Epidermal melanocyte (primary cell): ENCODE data around the gene NAALADL1.
A peak's percentile ranks its signal among the peaks of the same experiment; 100 is the strongest.

Source experiments
- DNase-seq: peaks from one replicate; pipeline ENCODE4 v3.0.0; 2011; ENCODE audit warnings: low spot score; ENCODE audit not compliant: insufficient read length

Gene NAALADL1

GRCh38 chr11:65058419-65059054, at the start of gene NAALADL1:
Gene NAALADL1 (minus strand): TSS chr11:65058553. CDS start chr11:65058521, 32 bp downstream.
- DNase-seq, result no peak

DNA sequence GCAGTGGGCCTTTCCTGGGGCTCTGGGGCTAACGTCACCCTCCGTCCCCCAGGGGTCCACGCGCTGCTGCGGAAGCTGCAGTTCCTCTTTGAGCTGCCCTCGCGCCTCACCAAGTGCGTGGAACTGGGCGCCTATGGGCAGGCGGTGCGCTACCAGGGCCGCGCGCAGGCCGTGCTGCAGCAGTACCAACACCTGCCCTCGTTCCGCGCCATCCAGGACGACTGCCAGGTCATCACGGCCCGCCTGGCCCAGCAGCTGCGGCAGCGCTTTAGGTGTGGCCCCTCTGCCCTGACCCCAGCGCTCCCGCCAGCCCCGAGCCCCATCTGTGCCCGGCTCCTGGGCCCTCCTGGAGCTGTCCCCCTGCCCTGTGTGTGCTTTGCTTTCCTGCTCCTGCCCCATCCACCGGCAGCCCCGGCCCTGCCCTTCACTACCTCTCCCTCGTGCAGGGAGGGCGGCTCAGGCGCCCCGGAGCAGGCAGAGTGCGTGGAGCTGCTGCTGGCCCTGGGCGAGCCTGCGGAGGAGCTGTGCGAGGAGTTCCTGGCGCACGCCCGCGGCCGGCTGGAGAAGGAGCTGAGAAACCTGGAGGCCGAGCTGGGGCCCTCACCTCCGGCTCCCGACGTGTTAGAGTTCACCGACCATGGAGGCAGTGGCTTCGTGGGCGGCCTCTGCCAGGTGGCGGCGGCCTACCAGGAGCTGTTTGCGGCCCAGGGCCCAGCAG, 49.6 kb upstream of the NAALADL1 start:
- no peak for DNase-seq

GRCh38 chr11:65107078-65107477, 48.7 kb upstream of the NAALADL1 start:
- no peak for DNase-seq

DNA sequence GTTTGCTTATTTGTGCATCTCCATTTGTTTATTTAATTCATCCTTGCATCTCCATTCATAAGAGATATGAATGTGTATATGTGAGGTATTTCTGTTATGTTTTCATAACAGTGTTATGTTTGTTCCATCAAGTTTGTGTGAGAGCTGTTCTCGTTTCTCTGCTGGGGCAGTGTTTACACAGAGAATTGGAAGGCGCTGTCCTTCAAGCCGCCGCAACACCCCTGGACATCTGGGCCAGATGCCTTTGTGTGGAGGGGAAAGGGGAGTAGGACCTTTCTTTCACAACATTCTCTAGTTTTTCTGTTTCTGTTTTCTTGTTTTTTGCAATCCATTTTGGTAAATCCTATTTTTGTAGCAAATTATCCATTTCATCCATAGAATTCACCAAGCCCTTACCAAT, 46.3 kb upstream of the NAALADL1 start:
- DNase-seq, result no peak

DNA sequence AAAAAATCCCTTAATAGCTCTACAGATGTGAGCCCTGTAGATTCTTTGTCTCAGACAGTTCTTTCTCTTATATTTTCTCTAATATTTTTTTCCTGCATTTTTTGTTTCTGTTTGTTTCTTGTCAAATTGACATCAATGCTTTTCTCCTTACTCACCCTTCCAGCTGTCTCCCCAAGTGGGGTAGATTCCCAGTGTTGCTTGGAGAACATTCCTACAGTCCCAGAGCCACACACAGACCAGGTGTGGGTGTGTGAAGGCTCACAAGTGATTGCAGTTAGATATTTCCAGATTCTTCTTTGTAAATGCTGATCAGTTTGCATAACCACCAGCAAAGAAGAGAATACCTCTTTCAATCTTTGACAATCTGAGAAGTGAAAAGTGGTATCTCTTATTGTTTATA, 45.1 kb upstream of the NAALADL1 start:
- DNase-seq, result no peak

- DNase-seq, result no peak
Observed at GRCh38 chr11:65102142-65103095, 44.1 kb upstream of the NAALADL1 start.

- no peak for DNase-seq
Observed at GRCh38 chr11:65100674-65101350, 42.5 kb upstream of the NAALADL1 start.

DNA sequence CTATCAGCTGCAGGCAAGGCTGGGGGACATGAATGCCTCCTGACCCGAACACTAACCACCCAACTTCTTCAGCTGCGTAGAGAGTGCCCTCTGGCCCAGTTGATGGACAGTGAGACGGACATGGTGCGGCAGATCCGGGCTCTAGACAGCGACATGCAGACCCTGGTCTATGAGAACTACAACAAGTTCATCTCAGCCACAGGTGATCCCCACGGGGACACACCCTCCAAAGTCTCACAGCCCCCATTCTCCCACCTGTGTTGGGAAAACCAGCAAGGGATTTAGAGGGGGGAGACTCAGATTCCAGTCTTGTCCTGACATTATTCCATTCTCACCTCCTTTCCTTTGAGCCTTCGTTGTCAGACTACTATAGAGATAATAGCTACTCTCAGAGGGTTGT, 38.6 kb upstream of the NAALADL1 start:
- DNase-seq, result no peak

DNA sequence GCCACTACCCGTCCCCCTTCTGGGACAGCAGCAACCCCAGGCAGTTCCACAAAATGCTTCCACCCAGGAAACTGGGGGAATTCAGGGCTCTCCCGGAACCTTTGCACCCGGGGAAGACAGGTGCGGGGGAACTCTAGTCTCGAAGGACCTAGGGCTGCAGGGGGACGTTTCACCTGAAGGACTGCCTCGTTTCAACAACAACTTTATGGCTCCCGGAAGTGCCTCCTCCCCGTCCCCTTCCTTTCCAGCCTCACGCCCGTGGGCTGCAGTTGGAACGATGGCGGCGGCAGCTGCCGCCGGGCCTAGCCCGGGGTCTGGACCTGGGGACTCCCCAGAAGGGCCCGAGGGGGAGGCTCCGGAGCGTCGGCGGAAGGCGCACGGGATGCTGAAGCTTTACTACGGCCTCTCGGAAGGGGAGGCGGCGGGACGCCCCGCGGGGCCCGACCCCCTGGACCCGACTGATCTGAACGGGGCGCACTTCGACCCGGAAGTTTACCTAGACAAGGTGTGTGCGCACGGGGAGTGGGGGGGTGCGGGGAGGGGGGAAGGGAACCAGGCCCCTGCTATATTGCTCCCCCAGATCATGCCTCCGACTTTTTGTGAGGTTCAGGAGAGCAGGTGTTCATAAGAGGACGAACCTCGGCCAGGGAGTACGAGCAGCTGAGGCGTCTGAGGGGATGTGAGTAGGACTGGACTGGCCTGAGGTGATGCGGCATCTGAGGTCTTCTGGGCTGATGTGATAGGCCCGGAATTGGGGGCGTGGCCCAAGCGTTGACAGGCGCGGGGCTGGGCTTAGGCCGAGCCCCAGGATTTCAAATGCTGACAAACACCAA, 37.8 kb upstream of the NAALADL1 start, which contains the start of gene VPS51:
Gene VPS51 (plus strand): TSS at position 241 of the 833 bp plus-strand sequence. CDS start 37 bp downstream, at position 278.
- peak; percentile 88 for DNase-seq

- no peak for DNase-seq
Observed at GRCh38 chr11:65095427-65095826, 37.1 kb upstream of the NAALADL1 start.

DNA sequence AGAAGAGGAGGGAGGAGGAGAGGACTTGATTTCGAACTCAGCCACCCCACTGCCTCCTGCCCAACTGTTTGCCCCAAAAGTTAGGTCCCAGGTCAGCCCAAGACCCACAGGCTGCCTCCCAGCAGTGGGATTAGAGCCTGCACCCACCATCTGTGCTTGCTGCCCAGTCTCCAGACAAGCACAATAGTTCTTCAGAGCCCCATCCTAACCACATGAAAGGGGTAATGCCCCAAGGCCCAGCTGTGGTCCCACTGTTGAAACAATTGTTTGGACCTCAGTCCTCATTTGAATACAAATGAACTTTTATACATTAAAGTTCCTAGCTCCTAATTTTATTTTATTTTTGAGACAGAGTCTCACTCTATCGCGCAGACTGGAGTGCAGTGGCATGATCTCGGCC, 32.3 kb upstream of the NAALADL1 start:
- no peak for DNase-seq

- DNase-seq, result no peak
Observed at GRCh38 chr11:65089621-65090020, 31.3 kb upstream of the NAALADL1 start.

DNA sequence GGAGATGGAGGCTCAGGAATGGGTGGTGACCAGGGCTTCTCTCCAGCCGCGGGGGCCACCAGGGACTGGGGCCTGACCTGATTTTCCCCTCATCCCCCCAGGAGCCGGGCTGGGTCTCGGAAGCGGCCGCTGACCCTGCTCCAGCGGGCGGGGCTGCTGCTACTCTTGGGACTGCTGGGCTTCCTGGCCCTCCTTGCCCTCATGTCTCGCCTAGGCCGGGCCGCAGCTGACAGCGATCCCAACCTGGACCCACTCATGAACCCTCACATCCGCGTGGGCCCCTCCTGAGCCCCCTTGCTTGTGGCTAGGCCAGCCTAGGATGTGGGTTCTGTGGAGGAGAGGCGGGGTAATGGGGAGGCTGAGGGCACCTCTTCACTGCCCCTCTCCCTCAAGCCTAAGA, 29.5 kb upstream of the NAALADL1 start:
- no peak for DNase-seq

GRCh38 chr11:65087216-65087615, 28.9 kb upstream of the NAALADL1 start:
- no peak for DNase-seq

DNA sequence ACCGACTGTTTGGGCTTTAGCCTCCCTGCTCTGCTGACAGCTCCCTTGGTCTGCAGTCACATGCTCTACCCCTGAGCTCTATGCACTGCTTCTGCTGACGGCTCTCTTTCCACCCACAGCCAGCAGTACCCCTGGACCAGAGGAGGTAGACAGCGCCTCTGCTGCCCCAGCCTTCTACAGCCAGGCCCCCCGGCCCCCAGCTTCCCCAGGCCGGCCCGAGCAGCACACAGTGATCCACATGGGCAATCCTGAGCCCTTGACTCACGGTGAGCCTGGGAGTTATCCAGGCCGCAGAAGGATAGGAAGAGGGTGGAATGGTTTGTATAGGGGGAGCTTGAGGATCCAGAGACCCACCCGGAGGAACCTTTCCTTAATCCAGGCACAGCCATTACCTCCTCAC, 28.5 kb upstream of the NAALADL1 start:
- DNase-seq, result no peak

GRCh38 chr11:65085446-65085845, 27.1 kb upstream of the NAALADL1 start:
- no peak for DNase-seq

DNA sequence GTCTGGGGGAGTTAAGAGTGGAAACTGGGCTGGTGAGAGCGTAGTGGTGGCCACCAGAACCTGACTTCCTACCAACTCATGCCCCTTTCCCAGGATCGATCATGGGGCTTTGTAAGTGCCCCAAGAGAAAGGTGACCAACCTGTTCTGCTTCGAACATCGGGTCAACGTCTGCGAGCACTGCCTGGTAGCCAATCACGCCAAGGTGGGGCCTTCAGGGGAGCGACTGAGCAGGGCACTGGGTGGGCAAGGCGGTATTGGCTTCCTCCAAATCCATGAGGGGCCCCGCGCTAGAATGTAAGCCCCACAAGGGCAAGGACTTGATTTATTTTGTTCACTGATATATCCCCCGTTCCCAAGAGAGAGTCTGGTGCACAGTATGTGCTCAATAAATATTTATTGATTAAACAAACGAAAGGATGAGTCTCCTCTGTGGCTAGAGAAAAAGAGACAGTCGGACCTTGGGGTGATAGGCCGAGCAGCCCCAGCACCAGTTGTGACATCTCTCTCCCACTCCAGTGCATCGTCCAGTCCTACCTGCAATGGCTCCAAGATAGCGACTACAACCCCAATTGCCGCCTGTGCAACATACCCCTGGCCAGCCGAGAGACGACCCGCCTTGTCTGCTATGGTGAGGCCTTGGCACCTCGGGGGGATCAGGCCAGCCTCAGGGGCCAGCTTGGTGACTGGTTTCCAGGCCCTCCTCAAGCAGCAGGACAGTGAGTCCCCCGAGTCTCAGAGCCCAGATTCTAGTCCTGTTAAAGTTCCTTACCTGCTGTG, 26.4 kb upstream of the NAALADL1 start:
- no peak for DNase-seq

DNA sequence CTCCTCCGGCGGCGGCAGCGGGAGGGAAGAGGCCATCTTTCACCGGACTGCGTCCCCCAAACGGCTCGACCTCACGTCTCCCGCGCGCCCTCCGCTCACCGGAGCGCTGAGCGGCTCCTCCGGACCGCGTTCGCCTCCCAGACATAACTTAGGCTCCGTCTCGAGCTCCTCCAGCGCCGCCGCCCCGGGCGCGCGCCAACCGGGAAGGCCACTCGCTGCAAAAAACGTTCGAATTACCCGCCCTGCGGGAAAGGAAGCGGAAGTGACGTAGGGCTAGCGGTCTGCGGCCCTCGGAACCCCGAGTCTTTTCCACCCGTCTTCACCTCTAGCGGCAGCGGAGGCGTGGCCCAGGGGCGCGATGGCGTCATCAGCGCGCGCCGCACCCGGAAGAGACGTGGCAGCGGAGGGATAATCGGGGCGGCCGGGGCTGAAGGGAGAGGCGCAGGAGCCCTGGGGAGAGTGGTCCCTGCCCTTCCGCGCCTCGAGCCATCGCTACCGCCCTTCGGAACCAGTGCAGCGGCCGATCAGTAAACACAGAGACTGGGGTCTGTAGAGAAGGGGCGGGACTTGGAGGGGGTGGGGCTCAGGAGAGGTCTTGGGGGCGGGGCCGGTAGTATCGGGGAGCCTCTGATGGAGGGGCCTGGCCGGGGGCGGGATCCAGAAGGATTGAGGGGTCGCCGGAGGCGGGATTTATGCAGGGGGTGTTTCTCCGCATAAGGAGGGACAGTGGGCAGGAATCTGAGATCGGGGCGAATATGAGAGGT, 25.7 kb upstream of the NAALADL1 start, which contains the start of the genes CDCA5 and ZFPL1:
Gene CDCA5 (minus strand): TSS at position 207 of the 764 bp plus-strand sequence. CDS start 62 bp downstream, at position 145.
Gene ZFPL1 (plus strand): TSS at position 389 of the 764 bp plus-strand sequence. CDS start 477 bp downstream, outside the sequence.
- DNase-seq, result peak; percentile 98
